Uterus (tissue), 2 donors: Measurements from ENCODE around the gene SEMA3B.

Experiments used
- POLR2A ChIP-seq, 2 donors: fragments of 450-650 bp; IDR thresholded peaks; one replicate each; pipeline ENCODE4 v1.6.1; 2016; ENCODE audit warnings: antibody characterized with exemption in 2 of 2, mild to moderate bottlenecking in 1 of 2, moderate library complexity in 1 of 2
- TF ChIP-seq, protein P1 (sequence below), 4 experiments: fragments of 200-600 bp in 2 of 4; fragments of 450-650 bp in 2 of 4; sonication (generic) in 2 of 4; IDR thresholded peaks; one replicate each; pipeline ENCODE4 v1.5.1; 2016 to 2019; ENCODE audit warnings: antibody characterized with exemption in 4 of 4, mild to moderate bottlenecking in 2 of 4, moderate library complexity in 1 of 4

GRCh38 chr3:50318615-50319014, 49.7 kb downstream of the SEMA3B start:
- TF ChIP-seq, protein P1, sequence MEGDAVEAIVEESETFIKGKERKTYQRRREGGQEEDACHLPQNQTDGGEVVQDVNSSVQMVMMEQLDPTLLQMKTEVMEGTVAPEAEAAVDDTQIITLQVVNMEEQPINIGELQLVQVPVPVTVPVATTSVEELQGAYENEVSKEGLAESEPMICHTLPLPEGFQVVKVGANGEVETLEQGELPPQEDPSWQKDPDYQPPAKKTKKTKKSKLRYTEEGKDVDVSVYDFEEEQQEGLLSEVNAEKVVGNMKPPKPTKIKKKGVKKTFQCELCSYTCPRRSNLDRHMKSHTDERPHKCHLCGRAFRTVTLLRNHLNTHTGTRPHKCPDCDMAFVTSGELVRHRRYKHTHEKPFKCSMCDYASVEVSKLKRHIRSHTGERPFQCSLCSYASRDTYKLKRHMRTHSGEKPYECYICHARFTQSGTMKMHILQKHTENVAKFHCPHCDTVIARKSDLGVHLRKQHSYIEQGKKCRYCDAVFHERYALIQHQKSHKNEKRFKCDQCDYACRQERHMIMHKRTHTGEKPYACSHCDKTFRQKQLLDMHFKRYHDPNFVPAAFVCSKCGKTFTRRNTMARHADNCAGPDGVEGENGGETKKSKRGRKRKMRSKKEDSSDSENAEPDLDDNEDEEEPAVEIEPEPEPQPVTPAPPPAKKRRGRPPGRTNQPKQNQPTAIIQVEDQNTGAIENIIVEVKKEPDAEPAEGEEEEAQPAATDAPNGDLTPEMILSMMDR (IDR thresholded peaks at IDR 0.05): no peak
- TF ChIP-seq POLR2A (IDR thresholded peaks at IDR 0.05): no peak
